H9 (cell line): ENCODE measurements around the gene IL32. TPM values are rescaled to one million over a fixed set of nuclear protein-coding genes. Genes with fewer than 3 reads are reported as not detected.
"Not testable (repeated sequence)": the region's sequence is repeated elsewhere in the genome, so short reads cannot be mapped to it uniquely, and the experiment has no call there.

ENCODE experiments used
- DNase-seq: peaks from one replicate; pipeline ENCODE4 v3.0.0-alpha.2; 2017
- H2AFZ ChIP-seq: one replicate; pipeline ENCODE4 v1.6.1; 2013; ENCODE audit warnings: mild to moderate bottlenecking, low read length, control low read depth, moderate library complexity
- H2AK5ac ChIP-seq: 2 replicates; pipeline ENCODE4 v1.6.1; 2013; ENCODE audit warnings: low read length, control low read depth, mixed read lengths; ENCODE audit not compliant: insufficient read length
- H2BK120ac ChIP-seq: one replicate; pipeline ENCODE4 v1.6.1; 2013; ENCODE audit warnings: low read depth, mild to moderate bottlenecking, low read length, control low read depth, inconsistent platforms; ENCODE audit not compliant: poor library complexity, severe bottlenecking
- H2BK12ac ChIP-seq: 2 replicates; pipeline ENCODE4 v1.6.1; 2013; ENCODE audit warnings: low read length, control low read depth, mixed read lengths, low read depth; ENCODE audit not compliant: insufficient read length
- H2BK15ac ChIP-seq: 2 replicates; pipeline ENCODE4 v1.6.1; 2013; ENCODE audit warnings: low read depth, low read length, control low read depth
- H2BK20ac ChIP-seq: one replicate; pipeline ENCODE4 v1.6.1; 2013; ENCODE audit warnings: low read depth, mild to moderate bottlenecking, low read length, control low read depth, inconsistent platforms; ENCODE audit not compliant: poor library complexity, severe bottlenecking
- H2BK5ac ChIP-seq: 2 replicates; pipeline ENCODE4 v1.6.1; 2013; ENCODE audit warnings: low read length, control low read depth, mixed read lengths; ENCODE audit not compliant: insufficient read length
- H3K14ac ChIP-seq: 2 replicates; pipeline ENCODE4 v1.6.1; 2013; ENCODE audit warnings: low read length, control low read depth; ENCODE audit not compliant: insufficient read depth
- H3K18ac ChIP-seq: 2 replicates; pipeline ENCODE4 v1.6.1; 2013; ENCODE audit warnings: low read depth, mild to moderate bottlenecking, mixed read lengths, low read length, control low read depth; ENCODE audit not compliant: insufficient read length
- H3K23ac ChIP-seq: 2 replicates; pipeline ENCODE4 v1.6.1; 2013; ENCODE audit warnings: low read length, control low read depth, mixed read lengths, low read depth; ENCODE audit not compliant: insufficient read length
- H3K23me2 ChIP-seq: 2 replicates; pipeline ENCODE4 v1.6.1; 2013; ENCODE audit warnings: low read depth, mild to moderate bottlenecking, mixed read lengths, low read length, control low read depth; ENCODE audit not compliant: insufficient read length, poor library complexity, severe bottlenecking
- H3K27ac ChIP-seq: 2 replicates; pipeline ENCODE4 v1.5.1; 2013; ENCODE audit warnings: low read length, control low read depth, mixed read lengths, low read depth; ENCODE audit not compliant: insufficient read length
- H3K27me3 ChIP-seq: 2 replicates; pipeline ENCODE4 v1.6.1; 2013; ENCODE audit warnings: low read length, control low read depth, inconsistent platforms; ENCODE audit not compliant: insufficient read depth
- H3K4ac ChIP-seq: 2 replicates; pipeline ENCODE4 v1.6.1; 2013; ENCODE audit warnings: low read depth, mild to moderate bottlenecking, control low read depth, inconsistent platforms, low read length, moderate library complexity
- H3K4me1 ChIP-seq: 2 replicates; pipeline ENCODE4 v1.6.1; 2013; ENCODE audit warnings: low read length, control low read depth, inconsistent platforms; ENCODE audit not compliant: insufficient read depth
- H3K4me2 ChIP-seq: 2 replicates; pipeline ENCODE4 v1.6.1; 2013; ENCODE audit warnings: low read length, control low read depth, mixed read lengths; ENCODE audit not compliant: insufficient read length, insufficient read depth
- H3K56ac ChIP-seq: 2 replicates; pipeline ENCODE4 v1.6.1; 2013; ENCODE audit warnings: low read depth, mild to moderate bottlenecking, mixed read lengths, low read length, control low read depth; ENCODE audit not compliant: insufficient read length
- H3K79me1 ChIP-seq: 2 replicates; pipeline ENCODE4 v1.6.1; 2013; ENCODE audit warnings: low read depth, mild to moderate bottlenecking, moderate library complexity, low read length, control low read depth, inconsistent platforms; ENCODE audit not compliant: insufficient read depth, poor library complexity, severe bottlenecking
- H3K79me2 ChIP-seq: 2 replicates; pipeline ENCODE4 v1.6.1; 2013; ENCODE audit warnings: low read length, control low read depth, inconsistent platforms; ENCODE audit not compliant: insufficient read depth
- H3K9ac ChIP-seq: 2 replicates; pipeline ENCODE4 v1.6.1; 2013; ENCODE audit warnings: low read length, control low read depth, mixed read lengths; ENCODE audit not compliant: insufficient read length; ENCODE audit errors: extremely low read depth
- H3K9me3 ChIP-seq: one replicate; pipeline ENCODE4 v1.6.1; 2013; ENCODE audit warnings: low read depth, low read length, inconsistent platforms; ENCODE audit not compliant: control insufficient read depth
- H3T11ph ChIP-seq: one replicate; pipeline ENCODE4 v1.6.1; 2013; ENCODE audit warnings: mild to moderate bottlenecking, low read length, control low read depth, inconsistent platforms
- H4K20me1 ChIP-seq: one replicate; pipeline ENCODE4 v1.6.1; 2013; ENCODE audit not compliant: control insufficient read depth, insufficient read length, insufficient read depth
- H4K5ac ChIP-seq: 2 replicates; pipeline ENCODE4 v1.6.1; 2013; ENCODE audit warnings: low read depth, mild to moderate bottlenecking, mixed read lengths, low read length, control low read depth; ENCODE audit not compliant: insufficient read length
- H4K8ac ChIP-seq: replicated peaks from 2 replicates; pipeline ENCODE4 v1.6.1; 2013; ENCODE audit warnings: low read length, control low read depth, mixed read lengths, low read depth; ENCODE audit not compliant: insufficient read length
- H4K91ac ChIP-seq: 2 replicates; pipeline ENCODE4 v1.6.1; 2013; ENCODE audit warnings: low read depth, mild to moderate bottlenecking, moderate library complexity, mixed read lengths, low read length, control low read depth; ENCODE audit not compliant: insufficient read length
- H3K27ac Mint-ChIP-seq, 3 experiments: 2 replicates in 2 of 3; 3 replicates in 1 of 3; pipeline ENCODE4 v1.8.0; 2020 to 2021; ENCODE audit warnings: mixed read lengths in 3 of 3, mild to moderate bottlenecking in 1 of 3, moderate library complexity in 1 of 3
- H3K27me3 Mint-ChIP-seq: 2 replicates; pipeline ENCODE4 v1.8.0; 2021; ENCODE audit warnings: low read depth, mild to moderate bottlenecking, moderate library complexity, mixed read lengths
- H3K36me3 Mint-ChIP-seq, 3 experiments: 2 replicates in 2 of 3; 3 replicates in 1 of 3; pipeline ENCODE4 v1.8.0; 2020 to 2021; ENCODE audit warnings: low read depth in 3 of 3, mixed read lengths in 3 of 3; ENCODE audit not compliant: insufficient read depth in 1 of 3
- H3K4me1 Mint-ChIP-seq, 2 experiments: 2 replicates each; pipeline ENCODE4 v1.8.0; 2020; ENCODE audit warnings: mixed read lengths in 2 of 2
- H3K4me3 Mint-ChIP-seq, 2 experiments: 2 replicates in 1 of 2; 3 replicates in 1 of 2; pipeline ENCODE4 v1.8.0; 2020 to 2021; ENCODE audit warnings: mild to moderate bottlenecking in 2 of 2, mixed read lengths in 2 of 2, moderate library complexity in 1 of 2
- H3K9me3 Mint-ChIP-seq, 2 experiments: 2 replicates in 1 of 2; 3 replicates in 1 of 2; pipeline ENCODE4 v1.8.0; 2020; ENCODE audit warnings: mild to moderate bottlenecking in 2 of 2, mixed read lengths in 2 of 2, moderate library complexity in 1 of 2
- CTCF ChIP-seq: fragments of 200-600 bp; sonication (generic); conservative IDR thresholded peaks from 3 replicates; pipeline ENCODE4 v1.8.0; 2021; ENCODE audit warnings: antibody characterized with exemption, mild to moderate bottlenecking
- WGBS: extraction: QIAGEN DNeasy Blood & Tissue Kit; methylation state at CpG from one replicate; pipeline ENCODE4 v1.1.7; 2013; ENCODE audit warnings: missing lambda C conversion rate, low lambda C conversion rate, mixed read lengths; ENCODE audit not compliant: insufficient read length; ENCODE audit errors: extremely low coverage; 5-methylcytosine and 5-hydroxymethylcytosine counted together
- total RNA-seq: library from RNA; stranded (reverse); gene quantifications from 2 replicates; pipeline ENCODE4 v1.2.1, GENCODE V29; 2021

IL32 gene
- total RNA-seq, 1 experiment from 2014 or later: 2.0 TPM

DNA sequence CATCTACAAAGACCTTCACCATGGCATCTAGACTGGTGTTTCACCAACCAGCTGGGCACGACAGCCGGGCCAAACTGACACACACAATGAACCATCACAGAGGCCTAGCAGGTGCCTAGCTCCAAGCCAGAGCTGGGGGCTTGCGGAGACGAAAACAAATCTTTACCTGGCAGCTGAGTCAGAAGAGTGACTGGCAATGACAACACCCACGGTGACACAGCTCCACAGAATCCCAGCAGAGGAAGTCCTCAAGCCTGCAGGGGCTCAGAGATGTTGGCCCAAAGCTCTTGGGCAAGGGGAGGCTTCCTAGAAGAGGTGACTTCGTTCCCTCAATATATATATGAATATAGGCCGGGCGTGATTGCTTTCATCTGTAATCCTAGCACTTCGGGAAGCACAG lies 13.9 kb upstream of the IL32 start:
- Mint-ChIP-seq H3K27ac (no peak overlapping the region), H3K4me1 (peaks cover 12 to 26% of the 10 kb centered on the region in 2 experiments)
- no CpG with 5 or more reads among the region's 9 CpGs for whole genome bisulfite sequencing

DNA sequence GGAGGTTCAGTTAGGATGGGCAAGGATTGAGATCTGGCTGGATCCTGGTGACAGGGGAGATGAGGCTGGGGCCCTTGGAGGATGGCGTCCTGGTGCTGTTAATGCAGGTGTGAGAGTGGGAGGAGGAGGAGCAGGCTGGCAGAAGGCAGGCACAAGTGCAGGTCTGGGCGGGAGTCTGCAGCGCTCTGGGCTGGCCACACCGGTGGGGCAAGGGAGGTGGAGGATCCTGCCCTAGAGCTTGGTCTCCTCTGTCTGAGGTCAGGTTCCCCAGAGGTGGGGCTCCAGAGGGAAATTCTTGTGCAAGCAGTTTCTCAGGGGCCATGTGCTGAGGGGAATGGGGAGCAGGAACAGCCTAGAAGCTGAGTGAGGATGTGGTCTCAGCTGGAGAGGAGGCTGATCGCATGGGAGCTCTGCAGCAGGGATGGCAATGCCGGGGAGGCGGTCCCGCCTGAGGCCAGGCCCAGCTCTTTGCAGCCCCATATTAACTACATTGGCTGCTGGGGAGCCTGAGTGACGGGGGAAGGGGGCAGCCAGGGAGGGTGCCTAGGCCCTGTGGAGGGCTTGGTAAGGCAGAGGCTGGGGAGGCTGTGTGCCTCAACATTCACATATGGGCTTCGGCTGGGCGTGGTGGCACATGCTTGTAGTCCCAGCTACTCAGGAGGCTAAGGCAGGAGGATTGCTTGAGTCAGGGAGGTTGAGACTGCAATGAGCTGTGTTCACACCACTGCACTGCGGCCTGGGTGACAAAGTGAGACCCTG lies 12.7 kb upstream of the IL32 start:
- not testable (repeated sequence) for H3K4me2 ChIP-seq, H2BK5ac ChIP-seq, H3K79me2 ChIP-seq, H3K4ac ChIP-seq, H3K4me3 Mint-ChIP-seq, H3T11ph ChIP-seq, DNase-seq, H2AK5ac ChIP-seq, H4K8ac ChIP-seq, H3K9me3 ChIP-seq, H3K4me1 ChIP-seq, H3K27me3 ChIP-seq, H2BK12ac ChIP-seq, H4K91ac ChIP-seq, H2BK20ac ChIP-seq, H4K5ac ChIP-seq, H3K56ac ChIP-seq, H3K27ac Mint-ChIP-seq, H3K9me3 Mint-ChIP-seq, H3K14ac ChIP-seq, H3K23me2 ChIP-seq, H3K23ac ChIP-seq, H3K18ac ChIP-seq, H2AFZ ChIP-seq, H2BK120ac ChIP-seq, H3K79me1 ChIP-seq, H2BK15ac ChIP-seq, H3K9ac ChIP-seq, H4K20me1 ChIP-seq, H3K27ac ChIP-seq
- Mint-ChIP-seq H3K4me1 (peaks cover 14 to 32% of the 10 kb centered on the region in 2 experiments), H3K36me3 (peaks cover 23 to 50% (median 28%) of the 10 kb centered on the region in 3 experiments), H3K27me3 (peaks cover 60% of the 10 kb centered on the region)
- WGBS: no CpG with 5 or more reads among the region's 12 CpGs

More for the DNA sequence above, 13.9 kb upstream of the IL32 start:
- Histone ChIP-seq H3K9me3 (no peaks in the 10 kb centered on the region), H2AK5ac (no peak overlapping the region), H2AFZ (no peak overlapping the region), H3K27me3 (peaks cover 2% of the 10 kb centered on the region; the same call in 1 of the 2 replicates), H4K20me1 (no peaks in the 10 kb centered on the region), H3K23ac (no peak overlapping the region), H2BK20ac (no peak overlapping the region), H3K18ac (no peak overlapping the region), H3K79me1 (no peaks in the 10 kb centered on the region), H4K5ac (no peak overlapping the region), H2BK5ac (no peak overlapping the region), H3K56ac (no peak overlapping the region), H3K23me2 (peaks cover 8% of the 10 kb centered on the region), H3K27ac (no peak overlapping the region), H4K8ac (no peak overlapping the region), H3K14ac (no peak overlapping the region), H3K4me2 (no peak overlapping the region), H3K4ac (no peak overlapping the region), H2BK15ac (no peak overlapping the region), H3K9ac (no peak overlapping the region), H2BK120ac (no peak overlapping the region), H3K79me2 (no peaks in the 10 kb centered on the region), H2BK12ac (no peak overlapping the region), H3T11ph (no peak overlapping the region), H4K91ac (no peak overlapping the region), H3K4me1 (no peaks in the 10 kb centered on the region)
- Mint-ChIP-seq H3K9me3 (no peaks in the 10 kb centered on the region; a peak in 2 of 5 replicates), H3K36me3 (peaks cover 23 to 45% (median 25%) of the 10 kb centered on the region in 3 experiments), H3K27me3 (peaks cover 62% of the 10 kb centered on the region), H3K4me3 (no peak overlapping the region)
- no peak for DNase-seq
- TF ChIP-seq CTCF: no peak
